GM10266 (cell line): ENCODE measurements around the gene TSPAN31.
"Not testable (repeated sequence)": the region's sequence is repeated elsewhere in the genome, so short reads cannot be mapped to it uniquely, and the experiment has no call there.

Experiments
- DNase-seq: peaks from one replicate; pipeline ENCODE4 v3.0.0; 2012; ENCODE audit errors: extremely low spot score
- CTCF ChIP-seq: IDR thresholded peaks from 2 replicates; pipeline ENCODE4 v1.5.1; 2012; ENCODE audit warnings: mild to moderate bottlenecking, low read depth; ENCODE audit not compliant: control insufficient read depth, insufficient read depth; ENCODE audit errors: missing control alignments

TSPAN31 gene

GRCh38 chr12:57718641-57719528, 26.0 kb upstream of the TSPAN31 start:
- DNase-seq = no peak
- TF ChIP-seq CTCF = no peak

GRCh38 chr12:57719777-57720605, 24.8 kb upstream of the TSPAN31 start:
- no peak for DNase-seq
- no peak for TF ChIP-seq CTCF

- no peak for TF ChIP-seq CTCF
- no peak for DNase-seq
These were observed 23.9 kb upstream of the TSPAN31 start for GRCh38 chr12:57720606-57721595.

GRCh38 chr12:57721846-57722608, 22.8 kb upstream of the TSPAN31 start:
- DNase-seq = not testable (repeated sequence)

GRCh38 chr12:57722716-57723629, 21.9 kb upstream of the TSPAN31 start:
- no peak for TF ChIP-seq CTCF
- DNase-seq = no peak

GRCh38 chr12:57723630-57723962, 21.2 kb upstream of the TSPAN31 start:
- DNase-seq = peak; percentile 16
- no peak for TF ChIP-seq CTCF
